DLD1 (cell line): Measurements from ENCODE around the gene BRF1.
"Not testable (repeated sequence)": the region's sequence is repeated elsewhere in the genome, so short reads cannot be mapped to it uniquely, and the experiment has no call there.

Experiments used
- in situ Hi-C: cut with HindIII; loops from 2 replicates; pipeline ENCODE4 v1.10.0; 2017; ENCODE audit warnings: low sequenced_read_pairs

BRF1 gene

GRCh38 chr14:105290621-105291346 lies 10.0 kb downstream of the BRF1 start:
- in situ Hi-C loops: no loop called here

- in situ Hi-C loops: not testable (repeated sequence)
Observed at GRCh38 chr14:105288936-105289335, 11.9 kb downstream of the BRF1 start.

- in situ Hi-C loops: no loop called here
Observed at GRCh38 chr14:105287249-105288102, 13.3 kb downstream of the BRF1 start.

GRCh38 chr14:105286759-105287144 lies 14.0 kb downstream of the BRF1 start:
- in situ Hi-C loops: no loop called here

GRCh38 chr14:105285174-105285573 lies 15.6 kb downstream of the BRF1 start:
- in situ Hi-C loops: no loop called here

GRCh38 chr14:105283899-105284298 lies 16.9 kb downstream of the BRF1 start:
- in situ Hi-C loops: no loop called here

- in situ Hi-C loops: no loop called here
Observed at GRCh38 chr14:105283028-105283427, 17.8 kb downstream of the BRF1 start.

- in situ Hi-C loops: no loop called here
Observed at GRCh38 chr14:105282098-105282725, 18.6 kb downstream of the BRF1 start.

GRCh38 chr14:105281371-105282097 lies 19.3 kb downstream of the BRF1 start:
- in situ Hi-C loops: no loop called here

- in situ Hi-C loops: no loop called here
Observed at GRCh38 chr14:105280525-105280924, 20.3 kb downstream of the BRF1 start.

GRCh38 chr14:105279642-105280361 lies 21.0 kb downstream of the BRF1 start:
- in situ Hi-C loops: no loop called here

- in situ Hi-C loops: not testable (repeated sequence)
Observed at GRCh38 chr14:105277448-105277847, 23.4 kb downstream of the BRF1 start.

- in situ Hi-C loops: no loop called here
Observed at GRCh38 chr14:105275267-105275946, 25.4 kb downstream of the BRF1 start.

- in situ Hi-C loops: no loop called here
Observed at GRCh38 chr14:105274637-105275036, 26.2 kb downstream of the BRF1 start.

GRCh38 chr14:105273062-105273461 lies 27.7 kb downstream of the BRF1 start:
- in situ Hi-C loops: no loop called here

- in situ Hi-C loops: no loop called here
Observed at GRCh38 chr14:105272623-105273022, 28.2 kb downstream of the BRF1 start.

- in situ Hi-C loops: no loop called here
Observed at GRCh38 chr14:105271224-105271890, 29.4 kb downstream of the BRF1 start.

GRCh38 chr14:105269405-105269804 lies 31.4 kb downstream of the BRF1 start:
- in situ Hi-C loops: no loop called here

GRCh38 chr14:105268736-105269354 lies 32.0 kb downstream of the BRF1 start:
- in situ Hi-C loops: no loop called here
